CD4-positive, alpha-beta T cell treated with Interleukin-6 for 4 hours (primary cell): ENCODE results near the gene GRHL1.

Source experiments
- DNase-seq: peaks from one replicate; pipeline ENCODE4 v3.0.0-alpha.2; 2020; ENCODE audit warnings: mixed read lengths

Gene GRHL1

DNA sequence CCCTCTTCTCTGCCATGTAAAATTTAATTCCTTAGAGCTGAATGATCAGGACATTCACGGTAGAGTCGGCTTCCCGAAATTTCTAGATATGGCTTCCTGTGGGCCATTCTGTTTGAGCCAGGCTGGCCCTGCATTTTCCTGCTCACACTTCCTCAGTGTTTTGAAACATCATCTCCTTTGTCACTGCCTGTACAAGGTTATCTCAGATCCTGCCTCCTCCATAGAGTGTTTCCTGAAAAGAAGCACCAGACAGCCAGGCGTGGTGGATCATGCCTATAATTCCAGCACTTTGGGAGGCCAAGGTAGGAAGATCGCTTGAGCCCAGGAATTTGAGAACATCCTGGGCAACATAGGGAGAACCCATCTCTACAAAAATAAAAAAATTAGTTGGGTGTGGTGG is 43.6 kb downstream of the GRHL1 start:
- DNase-seq: no peak

DNA sequence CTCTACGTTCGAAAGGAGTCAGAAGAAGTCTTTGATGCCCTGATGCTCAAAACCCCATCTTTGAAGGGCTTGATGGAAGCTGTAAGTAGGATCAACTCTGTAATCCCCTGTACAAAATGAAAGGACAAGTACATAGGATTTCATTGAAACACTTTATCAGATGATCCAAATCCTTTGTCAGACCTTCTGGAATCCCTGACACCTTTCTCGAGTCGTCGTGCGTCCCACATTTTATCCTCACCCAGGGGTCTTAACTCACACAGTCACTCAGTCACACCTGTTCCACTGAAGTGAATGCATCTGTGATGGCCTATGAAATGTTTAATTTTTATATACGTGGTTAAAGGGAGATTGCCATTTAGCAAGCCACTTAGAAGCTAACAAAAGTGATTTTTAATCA is 44.8 kb downstream of the GRHL1 start:
- DNase-seq: no peak

DNA sequence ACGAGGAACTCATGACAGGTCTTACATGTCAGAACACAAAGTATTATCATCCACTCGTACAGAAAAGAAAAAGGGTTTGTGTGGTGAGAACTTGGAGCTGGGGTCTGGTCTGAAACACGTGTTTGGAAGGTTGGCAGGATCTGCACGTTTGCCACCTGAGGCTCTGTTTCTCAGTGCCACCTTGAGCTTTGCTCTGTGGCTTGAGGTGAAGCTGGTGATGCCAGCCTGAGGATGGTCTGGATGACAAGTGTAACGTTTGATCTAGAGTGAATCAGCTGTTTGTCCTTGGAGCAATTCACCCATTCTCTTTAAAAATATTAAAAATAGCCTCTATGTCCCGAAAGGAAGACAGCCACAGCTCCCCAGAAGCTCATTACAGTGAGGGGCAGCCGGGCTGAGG is 46.4 kb downstream of the GRHL1 start:
- DNase-seq: no peak

DNA sequence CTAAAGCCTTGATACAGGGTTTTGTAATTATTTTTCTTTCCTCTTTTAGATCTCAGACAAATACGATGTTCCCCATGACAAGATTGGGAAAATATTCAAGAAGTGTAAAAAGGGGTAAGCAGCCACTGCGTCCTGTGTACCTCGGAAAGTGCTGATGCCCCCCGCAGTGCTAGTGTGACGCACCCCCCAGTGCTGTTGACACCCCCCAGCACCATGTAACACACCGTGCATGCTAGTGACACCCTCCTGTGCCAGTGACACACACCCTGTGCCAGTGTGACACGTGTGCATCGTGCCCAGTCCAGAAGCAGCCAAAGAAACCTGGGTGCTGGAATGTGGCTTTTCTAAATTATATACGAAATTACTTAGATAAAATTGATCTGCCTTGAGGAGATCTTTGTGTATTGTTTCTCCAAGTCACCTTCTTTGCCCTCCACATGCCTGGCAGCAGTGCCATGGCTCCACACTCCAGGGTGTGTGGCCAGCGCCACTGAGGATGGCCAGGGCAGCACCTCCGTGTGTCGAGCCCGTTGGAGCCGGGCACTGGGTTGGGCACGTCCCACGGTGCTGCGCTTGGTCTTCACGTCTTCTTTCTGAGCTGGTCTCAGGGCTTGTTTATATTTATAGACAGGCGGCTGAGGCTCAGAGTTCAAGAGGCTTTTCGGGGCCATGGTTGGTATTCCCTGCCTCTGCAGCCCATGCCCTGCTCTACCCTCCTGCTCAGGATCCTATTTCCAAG is 47.6 kb downstream of the GRHL1 start:
- no peak for DNase-seq

DNA sequence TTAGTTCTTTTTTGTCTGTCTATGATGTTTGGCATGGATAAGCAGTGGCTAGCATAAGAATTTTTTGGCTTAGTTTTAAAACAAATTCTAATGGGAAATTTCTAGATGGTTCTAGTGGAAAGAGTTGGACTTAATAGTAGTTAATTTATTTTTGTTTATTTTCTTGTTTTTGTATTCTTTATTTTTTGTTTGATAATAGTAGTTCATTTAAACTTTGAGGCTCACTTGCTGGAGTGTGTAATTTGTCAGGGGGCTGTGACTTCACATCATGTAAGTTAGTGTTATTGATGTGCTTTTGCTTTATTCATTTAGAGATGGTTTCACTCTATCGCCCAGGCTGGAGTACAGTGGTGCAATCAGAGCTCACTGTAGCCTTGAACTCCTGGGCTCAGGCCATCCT is 48.2 kb downstream of the GRHL1 start:
- DNase-seq: no peak

DNA sequence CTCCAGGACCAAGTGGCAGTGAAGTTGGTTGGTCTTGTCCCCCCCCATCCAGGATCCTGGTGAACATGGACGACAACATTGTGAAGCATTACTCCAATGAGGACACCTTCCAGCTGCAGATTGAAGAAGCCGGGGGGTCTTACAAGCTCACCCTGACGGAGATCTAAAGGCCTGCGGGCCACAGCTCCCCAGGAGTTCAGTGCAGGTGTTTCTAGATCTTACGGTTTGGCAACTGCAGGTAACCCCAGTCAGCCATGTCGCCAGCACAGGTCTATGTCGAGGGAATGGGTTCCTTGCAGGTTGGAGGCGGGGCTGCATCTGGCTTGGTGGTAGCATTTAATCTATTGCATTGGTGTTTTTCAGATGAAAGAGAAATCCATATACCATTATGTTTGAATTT is 49.0 kb downstream of the GRHL1 start:
- no peak for DNase-seq

DNA sequence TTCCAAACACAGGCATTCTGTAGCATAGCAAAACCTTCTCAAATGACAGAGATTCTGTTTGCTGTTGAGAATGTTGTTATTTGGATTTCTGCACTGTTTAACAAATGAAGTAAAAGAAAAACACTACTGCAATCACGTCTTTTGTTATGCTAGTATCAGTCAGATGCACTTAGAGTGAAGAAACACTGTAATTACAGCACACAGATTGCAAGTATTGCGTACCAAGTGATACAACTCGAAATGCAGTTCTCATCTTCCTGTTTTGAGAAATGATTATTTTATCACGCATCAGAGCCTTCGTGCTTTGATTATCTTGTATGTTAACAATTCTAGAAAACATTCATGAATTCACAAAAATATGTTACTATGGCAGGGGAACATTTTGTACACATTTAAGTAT is 50.1 kb downstream of the GRHL1 start:
- no peak for DNase-seq

DNA sequence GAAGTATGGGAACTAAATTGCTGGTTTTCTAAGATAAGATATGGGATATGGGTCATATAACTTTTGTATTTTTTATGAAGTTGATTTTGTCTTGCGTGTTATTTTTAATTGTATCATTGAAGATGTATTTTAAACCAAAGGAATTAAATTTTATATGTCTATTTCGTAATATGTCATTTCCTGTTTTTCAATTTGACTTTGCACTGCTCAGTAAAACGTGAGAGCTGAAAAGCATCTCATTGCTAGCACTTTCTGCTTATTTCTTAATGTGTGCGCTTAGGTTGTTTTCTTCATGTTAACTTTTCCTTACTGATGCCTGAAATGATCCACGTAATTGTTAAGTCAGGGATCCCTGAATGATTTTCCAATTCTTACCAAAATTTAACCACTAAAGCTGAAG is 50.6 kb downstream of the GRHL1 start:
- DNase-seq: no peak

DNA sequence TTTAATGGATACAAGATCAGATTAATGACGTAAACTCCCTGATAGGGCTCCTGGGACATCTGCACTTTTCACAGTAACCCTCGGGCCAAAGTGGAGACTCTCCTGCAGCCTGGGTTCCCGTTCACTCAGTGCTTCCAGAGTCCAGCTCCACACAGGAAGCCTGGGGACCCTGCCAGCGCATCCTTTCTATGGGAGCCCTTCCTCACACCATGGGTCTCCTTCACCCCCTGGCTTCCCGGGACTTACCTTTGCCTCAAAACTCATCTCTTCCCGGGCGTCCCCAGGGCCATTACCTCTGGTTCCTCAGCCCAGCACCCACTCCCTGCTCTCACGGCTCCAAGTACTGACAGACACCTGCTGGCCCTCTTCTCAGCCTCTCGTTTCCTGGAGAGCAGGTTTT is 51.2 kb downstream of the GRHL1 start:
- DNase-seq: no peak

DNA sequence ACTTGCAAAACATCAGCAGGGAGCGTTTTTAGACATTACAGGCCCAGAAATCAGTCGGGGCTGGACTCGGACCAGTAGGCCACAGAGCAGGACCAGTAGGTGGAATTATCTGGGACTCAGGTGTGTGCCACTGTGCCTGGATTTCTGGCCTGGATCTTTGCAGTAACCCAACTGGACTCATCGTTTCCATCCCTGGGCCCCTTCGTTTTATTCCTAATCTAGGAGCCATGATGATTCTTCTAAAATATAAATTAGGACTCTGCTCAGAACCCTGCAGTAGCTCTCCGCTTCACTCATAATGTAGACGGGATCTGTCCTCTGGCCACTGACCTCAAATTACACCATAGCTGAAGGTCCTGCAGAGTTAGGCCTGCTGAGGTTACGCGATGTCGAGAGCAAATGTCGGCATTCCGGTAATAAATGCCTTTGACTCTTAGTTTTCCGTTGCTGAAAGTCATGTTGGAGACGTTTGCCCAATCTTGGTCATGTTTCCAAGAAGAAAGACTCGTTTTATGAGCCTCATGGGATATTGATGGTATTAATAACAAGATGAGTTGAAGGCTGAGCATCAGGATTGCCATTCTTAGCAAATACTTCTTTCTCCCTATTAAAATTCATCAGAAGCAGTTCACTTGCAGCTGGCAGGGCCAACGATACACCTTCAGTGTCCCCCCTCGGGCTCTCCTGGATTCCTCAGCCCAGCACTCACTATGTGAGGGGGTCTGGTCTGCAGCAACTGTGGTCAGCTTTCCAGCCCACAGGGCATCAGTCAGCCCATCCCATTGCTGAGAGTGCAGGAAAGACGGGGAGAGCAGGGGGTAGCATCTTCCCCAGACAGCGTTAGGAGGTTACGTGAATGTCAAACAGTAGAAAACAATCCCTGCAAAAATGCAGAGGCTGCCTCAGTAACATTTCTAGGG is 52.0 kb downstream of the GRHL1 start:
- DNase-seq: no peak

DNA sequence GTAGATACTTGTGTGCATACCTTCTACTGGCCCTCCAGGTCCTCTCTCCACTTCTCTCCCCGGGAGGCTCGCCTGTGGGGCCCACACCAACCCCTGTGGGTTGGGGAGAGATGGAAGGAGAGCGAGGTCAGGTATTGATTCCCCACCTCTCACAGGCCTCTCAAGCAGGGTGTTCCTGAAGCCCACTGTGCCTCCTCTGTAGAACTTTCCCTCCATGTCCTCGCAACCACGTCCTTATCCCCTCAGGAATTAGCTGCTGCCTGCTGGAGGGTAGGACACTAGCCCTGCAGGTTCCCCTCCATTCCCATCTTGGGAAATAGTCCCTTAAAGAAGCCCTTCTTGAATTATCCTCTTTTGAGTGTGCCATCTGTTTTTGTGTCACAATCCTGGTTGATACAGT is 52.9 kb downstream of the GRHL1 start:
- no peak for DNase-seq

DNA sequence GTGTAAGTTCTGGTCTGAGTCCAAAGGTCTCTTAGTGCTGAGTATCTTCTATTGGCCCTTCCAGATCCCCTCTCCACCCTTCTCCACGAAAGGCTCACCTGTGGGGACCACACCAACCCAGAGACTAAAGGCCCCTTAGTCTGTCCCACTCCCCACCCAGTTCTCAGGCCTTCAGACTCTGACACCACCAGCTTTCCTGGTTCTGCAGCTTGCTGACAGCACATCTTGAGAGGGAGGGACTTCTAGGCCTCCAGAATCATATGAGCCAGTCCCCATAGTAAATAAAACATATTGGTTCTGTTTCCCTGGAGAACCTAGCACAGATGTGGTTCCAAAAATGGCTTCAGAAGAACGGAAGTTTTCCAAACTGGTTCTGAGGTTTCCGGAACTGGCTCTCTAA is 53.3 kb downstream of the GRHL1 start:
- no peak for DNase-seq

DNA sequence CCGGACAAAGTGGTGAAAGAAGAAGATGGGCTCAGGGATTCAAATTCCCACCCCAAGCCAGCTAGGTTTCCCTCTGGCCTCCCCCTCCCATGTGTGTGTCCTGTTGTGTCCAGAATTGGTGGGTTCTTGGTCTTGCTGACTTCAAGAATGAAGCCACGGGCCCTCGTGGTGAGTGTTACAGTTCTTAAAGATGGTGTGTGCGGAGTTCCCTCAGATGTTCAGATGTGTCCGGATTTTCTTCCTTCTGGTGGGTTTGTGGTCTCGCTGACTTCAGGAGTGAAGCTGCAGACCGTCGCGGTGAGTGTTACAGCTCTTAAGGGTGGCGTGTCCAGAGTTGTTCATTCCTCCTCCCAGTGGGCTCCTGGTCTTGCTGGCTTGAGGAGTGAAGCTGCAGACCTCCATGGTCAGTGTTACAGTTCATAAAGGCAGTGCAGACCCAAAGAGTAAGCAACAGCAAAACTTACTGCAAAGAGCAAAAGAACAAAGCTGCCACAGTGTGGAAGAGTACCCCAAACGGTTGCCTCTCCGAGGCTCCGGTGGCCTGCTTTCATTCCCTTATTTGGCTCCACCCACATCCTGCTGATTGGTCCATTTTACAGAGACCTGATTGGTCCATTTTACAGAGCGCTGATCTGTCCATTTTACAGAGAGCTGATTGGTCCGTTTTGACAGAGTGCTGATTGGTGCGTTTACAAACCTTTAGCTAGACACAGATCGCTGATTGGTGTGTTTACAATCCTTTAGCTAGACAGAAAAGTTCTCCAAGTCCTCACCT is 54.2 kb downstream of the GRHL1 start:
- no peak for DNase-seq

DNA sequence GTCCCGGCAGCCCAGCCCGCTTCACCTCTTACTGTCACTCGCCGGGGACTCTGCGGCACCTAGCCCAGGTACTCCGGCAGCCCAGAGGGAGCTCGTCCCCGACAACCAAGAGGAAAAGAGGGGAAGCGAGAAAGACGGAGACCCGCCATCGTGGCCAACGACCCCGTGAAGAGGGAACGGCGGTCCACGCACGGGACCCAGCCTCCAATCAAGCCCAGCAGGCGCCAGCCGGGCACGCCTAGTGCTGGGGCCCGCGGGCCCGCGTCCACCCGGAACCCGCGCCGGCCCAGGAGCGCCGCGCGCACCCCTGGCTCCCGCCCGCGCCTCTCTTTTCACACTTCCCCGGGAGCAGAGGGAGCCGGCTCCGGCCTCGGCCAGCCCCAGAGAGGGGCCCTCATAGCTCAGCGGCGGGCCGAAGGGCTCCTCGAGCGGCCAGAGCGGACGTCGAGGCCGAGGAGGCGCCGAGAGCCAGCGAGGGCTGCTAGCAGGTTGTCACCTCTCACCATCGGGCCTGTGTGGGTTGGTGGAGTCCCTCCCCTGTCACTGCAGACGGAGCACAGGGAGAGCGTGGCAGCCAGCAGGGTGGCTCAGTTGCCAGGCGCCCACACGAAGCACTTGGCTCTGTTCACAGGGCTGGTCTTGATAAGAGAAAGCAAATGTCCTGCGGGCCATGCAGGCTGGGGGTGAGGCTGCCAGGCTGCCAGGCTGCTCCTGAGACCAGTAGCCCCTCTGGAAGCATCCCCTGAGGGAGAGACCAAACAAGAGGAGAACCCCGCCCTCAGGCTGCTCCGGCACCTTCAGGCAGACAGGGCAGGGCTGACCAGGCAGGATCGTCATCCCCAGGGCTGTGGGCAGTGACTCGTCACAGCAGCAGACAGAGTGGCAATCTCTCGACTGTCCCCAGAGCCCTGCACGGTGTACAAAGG is 55.0 kb downstream of the GRHL1 start:
- DNase-seq: no peak

DNA sequence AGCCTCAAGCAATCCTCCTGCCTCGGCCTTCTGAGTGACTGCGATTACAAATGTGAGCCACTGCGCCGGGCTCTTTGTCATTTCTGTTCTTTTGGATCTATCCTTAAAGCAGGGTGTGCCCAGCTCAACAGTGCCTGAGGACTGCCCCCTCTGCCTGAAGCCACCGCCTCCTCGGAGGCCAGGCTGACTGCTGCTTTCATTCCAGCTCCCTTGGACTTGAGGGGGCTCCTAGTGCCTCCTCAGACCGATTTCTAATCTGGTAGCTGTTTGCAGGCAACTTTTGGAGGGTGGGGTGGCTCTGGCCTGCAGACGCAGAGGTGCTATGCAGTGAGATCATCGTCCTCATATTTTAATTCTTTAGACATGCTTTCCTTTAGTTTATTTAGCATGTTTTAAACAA is 55.9 kb downstream of the GRHL1 start:
- DNase-seq: no peak

DNA sequence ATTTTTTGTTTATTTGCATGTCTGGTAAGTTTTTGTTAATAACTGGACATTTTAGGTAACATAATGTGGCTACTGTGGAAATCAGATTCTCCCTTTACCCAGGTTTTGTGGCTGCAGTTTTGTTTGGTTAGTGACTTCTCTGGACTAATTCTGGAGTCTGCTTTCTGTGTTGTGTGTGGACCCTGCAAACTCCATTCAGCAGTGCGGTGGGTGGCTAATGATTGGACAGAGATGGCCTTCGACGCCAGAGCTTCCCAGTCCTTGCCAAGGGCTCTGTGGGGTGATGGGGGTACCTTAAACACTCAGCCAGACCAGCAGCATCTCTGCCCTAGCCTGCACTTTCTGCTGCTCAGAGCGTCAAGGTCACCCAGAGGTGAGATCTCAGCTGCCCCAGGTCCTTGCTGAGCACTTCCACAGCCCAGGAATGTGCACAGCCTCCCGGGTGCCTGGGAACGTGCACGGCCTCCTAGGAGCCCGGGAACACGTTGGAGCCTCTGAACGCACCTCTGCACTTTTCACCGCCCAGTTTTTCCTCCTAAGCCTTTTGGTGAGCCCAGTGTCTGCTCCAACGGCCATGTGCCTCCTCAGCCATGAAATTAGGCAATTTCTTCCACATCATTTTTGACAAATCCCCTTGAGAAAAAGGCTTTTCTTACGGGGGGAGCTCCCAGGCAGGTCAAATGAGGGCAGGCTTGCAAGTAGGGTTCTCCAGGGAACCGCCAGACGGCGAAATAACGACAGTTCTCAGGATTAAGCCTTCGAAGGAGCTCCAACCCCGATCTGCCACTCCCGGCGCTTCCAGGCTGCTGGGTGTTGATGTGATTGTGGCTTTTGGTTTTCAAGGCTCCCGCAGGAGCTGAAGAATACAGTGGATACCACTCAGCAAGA is 56.7 kb downstream of the GRHL1 start:
- DNase-seq: no peak

DNA sequence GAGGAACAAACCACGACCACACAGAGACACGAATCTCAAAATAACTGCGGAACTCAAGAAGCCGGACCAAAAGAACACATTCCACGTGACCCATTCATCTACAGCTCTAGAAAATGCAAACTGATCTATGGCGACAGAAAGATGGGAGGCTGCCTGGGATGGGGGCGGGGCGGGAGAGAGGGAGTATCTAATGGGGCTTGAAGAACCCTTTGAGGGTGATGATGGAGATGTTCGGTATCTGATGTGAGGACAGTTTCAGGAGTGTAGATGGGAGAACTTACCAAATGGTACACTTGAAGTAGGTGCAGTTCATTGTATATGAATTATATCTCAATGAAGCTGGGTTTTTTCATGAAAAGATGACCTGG is 57.3 kb downstream of the GRHL1 start:
- no peak for DNase-seq

DNA sequence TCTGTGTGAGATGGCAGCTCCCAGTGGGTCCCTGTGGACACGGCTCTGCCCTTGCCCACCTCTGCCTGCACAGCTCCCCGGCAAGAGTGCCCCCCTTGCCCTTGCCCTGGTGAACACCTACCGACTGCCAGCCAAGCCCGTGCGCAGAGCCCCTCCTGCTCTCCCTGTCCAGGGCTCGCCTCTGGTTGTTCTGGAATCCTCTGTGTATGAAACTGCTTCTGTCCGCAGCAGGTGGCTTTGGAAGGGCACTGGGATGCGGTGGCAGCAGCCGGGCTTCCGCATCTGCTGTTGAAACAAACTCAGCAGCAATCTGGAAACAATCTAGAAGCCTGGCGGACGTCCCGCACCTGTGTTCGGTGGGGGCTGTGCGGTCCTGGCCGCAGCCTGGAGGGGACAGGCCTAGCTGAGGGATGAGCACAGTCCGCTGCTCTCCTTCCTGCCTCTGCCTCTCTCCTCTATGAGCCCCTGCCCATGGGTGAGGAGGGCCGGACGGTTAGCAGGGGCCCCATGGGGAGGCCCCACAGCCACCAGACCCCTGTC is 57.8 kb downstream of the GRHL1 start:
- DNase-seq: no peak

DNA sequence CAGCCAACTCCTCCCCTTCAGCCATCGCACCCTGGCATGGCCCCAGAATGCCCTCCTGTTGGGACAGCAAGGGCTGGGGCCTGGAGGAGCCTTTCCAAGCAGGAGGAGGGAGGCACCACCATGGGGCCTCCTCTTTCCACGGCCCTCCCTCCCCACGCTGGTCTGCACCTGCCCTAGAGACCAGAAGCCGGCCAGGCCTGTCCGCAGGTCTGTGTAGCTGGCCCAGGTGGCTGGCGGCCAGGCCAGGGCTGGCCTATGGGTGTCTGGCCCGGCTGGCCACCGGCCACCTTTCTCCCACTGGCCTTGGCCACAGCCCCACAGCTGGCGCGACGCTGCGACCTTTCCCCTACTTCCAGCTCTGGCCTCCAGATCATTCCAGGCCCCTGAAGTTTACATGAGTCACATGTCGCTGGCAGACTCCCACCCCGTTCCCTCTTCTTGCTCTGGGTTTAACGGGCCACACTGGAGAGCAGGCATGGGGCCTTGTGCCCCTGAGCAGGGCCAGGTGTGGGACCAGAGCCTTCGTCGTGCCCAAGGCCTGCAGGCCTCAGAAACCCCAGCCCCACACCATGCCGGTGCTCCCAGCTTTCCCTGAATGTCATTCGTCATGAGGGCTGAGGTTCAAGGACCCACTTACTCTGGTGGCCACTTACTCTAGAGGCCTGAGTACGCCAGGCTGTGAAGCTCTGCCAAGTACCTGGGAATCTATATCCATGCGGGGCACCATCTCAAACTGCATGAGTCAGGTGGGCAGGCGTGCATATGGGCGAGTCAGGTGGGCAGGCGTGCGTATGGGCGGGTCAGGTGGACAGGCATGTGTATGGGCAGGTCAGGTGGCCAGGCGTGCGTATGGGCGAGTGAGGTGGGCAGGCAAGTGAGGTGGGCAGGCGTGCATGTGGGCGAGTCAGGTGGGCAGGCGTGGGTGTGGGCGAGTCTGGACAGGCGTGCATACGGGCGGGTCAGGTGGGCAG is 58.6 kb downstream of the GRHL1 start:
- DNase-seq: no peak
